Cerebellar nuclear complex (tissue), 1 donor: ENCODE data around the gene KCNMA1.

Source experiments
- DNase-seq, 2 experiments: peaks; one replicate each; lab custom pipeline; 2025; lab: John Stamatoyannopoulos, UW

The KCNMA1 gene

DNA sequence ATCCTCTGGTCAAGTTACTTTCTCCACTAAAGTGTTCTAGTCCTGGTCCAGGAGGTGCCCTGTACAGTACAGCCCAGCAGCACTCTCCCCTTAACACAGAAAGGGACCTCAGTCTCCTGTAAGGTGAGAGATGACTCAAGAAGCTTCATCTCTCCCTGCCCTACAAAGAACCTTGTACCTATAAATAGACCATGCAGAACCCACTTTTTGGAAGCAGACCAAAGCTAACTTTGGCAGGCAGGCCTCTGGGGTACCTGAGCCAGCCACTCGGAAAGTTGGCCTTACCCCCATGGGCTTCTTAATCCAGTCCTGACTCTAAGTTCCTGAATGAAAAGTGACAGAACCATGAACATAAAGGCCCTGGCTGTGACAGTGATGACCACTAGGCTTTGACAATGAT lies 454.8 kb downstream of the KCNMA1 start:
- no peak for DNase-seq

DNA sequence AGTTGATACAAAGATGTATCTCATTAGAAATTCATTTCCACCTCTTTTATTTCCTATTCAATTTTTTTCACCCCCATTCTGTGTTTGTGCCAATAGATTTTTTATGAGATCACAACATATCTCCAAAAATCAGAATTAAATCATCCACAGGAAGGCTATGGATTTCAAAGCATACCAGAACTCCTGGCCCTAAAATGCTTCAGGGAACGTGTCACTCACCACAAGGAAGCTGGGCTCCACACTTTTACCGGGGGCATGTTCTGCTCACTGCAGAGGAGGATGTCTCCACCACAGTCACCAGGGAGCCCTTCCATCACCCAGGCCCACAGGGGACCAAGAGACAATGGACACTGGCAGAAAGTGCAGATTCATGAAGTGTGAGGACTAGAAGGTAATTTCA lies 456.8 kb downstream of the KCNMA1 start:
- no peak for DNase-seq

DNA sequence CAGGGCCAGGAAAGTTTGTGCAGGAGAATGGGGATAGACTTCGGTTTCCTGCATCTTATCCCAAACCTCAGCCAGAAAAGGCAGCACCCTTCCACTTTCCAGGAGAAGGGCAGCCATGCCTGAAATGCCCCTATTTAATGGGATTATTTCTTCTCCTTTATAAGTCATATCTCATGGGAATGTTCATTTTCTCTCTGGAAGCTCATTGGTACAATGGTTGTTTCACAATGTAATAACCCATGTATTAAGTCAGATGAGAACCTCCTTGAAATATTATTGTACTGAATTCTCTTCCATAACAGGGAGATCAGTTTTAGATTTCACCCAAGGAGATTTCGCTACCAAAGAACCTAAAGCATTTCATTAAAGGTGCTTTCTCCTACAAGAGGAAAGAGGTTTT lies 457.5 kb downstream of the KCNMA1 start:
- DNase-seq = no peak

DNA sequence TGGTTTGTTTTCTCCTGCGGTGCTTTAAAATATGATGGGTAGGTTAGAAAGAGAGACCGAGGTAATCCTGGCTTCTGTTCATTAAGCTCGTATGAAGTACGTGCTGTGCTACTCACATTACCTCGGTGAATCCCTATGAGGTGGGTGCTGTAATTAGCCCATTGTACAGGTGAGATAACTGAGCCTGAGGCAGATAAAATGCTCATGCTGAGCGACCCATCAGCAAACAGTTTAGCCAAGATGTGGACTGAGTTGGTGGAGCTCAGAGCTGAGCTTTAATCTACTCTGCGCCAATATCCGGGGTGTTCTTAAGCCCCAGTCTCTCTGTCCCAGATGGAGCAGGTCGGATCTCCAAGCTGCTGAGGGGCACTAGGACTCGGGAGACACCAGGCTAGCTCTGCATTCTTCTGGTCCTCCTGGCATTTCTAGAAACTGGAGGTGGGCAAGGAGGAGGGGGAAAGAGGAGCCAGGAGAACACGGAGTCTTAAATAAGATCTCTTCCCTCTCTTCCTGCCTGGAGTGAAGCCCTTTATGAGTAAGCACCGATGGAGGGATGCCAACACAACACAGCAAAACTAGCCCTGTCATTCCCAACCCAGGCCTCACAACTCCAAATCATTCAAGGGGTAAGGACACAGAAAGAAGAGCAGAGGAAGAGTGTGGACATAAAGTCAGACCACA lies 458.5 kb downstream of the KCNMA1 start:
- no peak for DNase-seq

DNA sequence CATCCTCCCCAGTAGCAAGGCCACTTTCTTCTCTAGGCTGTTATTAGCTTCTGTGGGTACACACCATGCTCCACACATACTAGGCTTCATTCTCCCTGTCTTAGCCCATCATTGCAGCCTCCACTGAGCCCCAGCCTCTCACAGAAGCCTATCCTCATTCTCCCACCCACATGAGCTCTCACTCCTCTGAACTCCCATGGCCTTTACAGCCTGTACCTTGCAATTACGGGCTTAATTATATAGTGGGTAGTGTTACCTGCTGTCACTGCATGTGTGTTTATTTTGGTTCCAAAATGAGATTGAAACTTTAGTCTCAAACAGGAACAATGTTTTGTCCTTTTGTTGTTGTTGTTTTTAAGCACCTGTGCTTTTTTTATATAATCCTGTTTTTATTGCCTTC lies 460.0 kb downstream of the KCNMA1 start:
- no peak for DNase-seq

DNA sequence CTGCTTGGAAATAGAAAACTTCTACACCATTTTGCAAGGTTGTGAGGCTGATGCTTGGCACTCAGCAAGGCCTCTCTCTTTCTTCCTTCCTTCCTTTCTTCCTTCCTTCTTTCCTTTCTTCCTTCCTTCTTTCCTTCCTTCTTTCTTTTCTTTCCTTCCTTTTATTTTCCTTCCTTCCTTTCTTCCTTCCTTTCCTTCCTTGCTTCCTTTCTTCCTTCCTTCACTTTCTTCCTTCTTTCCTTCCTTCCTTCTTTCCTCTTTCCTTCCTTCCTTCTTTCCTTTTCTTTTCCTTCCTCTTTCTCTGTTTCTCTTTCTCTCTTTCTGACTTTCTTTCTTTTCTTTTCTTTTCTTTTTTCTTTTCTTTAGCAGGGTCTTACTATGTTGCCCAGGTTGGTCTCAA lies 460.4 kb downstream of the KCNMA1 start:
- no peak for DNase-seq

DNA sequence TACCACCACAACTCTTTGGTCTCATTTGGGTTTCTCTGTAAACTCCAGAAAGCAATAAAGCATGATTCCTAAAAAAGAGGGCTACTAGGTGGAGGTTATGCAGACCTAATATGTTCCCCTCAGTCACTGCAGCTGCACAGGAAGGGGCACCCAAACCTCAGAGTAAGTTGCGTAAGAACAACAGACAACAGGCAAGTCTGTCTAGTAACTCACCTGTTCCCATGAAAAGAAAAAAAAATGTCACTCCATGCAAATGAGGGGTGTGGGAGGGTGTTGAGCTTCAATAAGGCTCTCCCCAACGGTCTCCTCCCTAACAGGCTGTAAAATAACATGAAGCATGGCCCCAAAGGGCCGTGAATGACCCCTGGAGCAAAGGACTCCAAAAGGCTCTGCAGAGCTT lies 461.4 kb downstream of the KCNMA1 start:
- DNase-seq = no peak

DNA sequence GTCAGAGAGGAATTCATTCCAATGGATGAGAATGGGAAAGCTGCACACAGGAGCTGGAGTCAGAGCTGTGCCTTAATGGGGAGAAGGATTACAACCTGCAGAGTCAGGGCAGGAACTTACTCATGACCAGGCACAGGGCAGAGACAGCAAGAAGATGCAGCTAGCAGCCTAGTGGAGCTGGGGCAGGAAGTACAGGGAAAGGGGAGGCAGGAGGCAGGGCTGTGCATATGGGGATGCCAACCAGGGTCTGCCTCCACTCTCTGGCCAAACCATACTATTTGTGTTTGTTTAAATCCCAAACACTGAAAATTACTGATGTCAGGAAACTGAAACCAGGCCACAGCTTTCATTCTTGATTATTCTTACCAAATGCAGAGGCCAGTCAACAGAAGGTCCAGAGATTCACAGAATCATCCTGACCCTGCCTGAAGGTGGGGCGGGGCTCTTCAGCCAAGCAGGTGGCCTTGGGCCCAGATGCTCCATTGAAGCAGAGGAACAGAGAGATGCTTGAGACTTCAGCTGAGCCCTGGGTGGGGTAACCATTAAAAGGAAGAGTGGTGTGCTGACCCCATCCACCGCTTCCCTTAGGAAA lies 461.9 kb downstream of the KCNMA1 start:
- no peak for DNase-seq

DNA sequence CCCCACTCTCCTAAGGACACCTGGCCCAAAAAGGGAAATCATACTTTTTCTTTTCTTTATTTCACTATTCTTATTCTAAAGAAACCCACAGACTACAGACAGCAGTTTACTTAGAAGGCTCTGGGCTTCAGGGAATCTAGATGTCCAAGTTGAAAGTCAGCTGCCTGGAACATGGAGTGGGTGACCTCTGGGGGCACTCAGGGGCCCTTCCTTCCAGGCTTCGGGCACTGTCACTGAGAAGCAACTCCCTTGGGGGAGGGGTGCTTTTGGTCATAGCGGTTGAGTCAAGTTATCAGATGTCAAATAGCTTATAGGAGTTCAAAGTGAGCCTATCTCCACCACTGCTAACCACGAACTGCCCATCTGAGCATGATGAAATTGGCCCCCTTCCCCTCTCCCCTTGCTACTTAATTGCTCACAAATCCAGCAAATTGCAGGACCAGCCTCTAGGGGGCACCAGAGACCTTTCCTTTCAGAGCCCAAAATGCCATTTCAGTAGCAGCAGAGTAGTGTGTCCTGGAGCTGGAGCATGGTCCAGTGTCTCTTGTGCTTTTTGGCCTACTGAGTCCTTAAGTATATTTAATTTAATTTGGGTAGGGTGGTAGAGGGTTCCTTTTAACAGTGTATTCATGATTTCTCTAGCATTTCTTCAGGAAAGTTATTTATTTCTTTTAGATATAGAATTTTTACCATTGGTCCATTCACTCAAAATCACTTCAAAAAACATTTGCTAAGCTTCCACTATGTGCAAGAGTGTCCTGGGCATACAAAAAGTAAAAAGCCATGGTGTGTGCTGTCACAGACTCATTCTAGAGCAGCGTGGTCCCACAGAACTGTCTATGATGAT lies 463.8 kb downstream of the KCNMA1 start:
- DNase-seq = no peak

DNA sequence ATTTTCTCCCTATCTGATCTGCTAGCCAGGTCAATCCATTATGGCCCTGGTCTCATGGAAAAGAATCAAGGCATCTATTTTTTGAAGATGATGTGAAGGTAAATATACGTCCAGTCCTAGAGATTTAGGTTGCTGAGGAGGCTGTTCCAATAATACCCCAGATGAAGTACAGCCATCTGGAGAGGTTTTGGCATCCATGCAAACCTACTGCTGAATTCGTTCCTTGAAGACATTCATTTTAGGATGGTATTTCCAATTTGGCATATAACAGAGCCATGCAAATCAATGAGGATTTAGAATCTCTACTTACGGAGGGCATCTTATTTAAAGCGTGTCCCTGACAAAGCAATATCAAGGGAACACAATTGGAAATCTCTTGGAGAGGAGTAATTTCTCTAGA lies 465.5 kb downstream of the KCNMA1 start:
- DNase-seq = no peak

DNA sequence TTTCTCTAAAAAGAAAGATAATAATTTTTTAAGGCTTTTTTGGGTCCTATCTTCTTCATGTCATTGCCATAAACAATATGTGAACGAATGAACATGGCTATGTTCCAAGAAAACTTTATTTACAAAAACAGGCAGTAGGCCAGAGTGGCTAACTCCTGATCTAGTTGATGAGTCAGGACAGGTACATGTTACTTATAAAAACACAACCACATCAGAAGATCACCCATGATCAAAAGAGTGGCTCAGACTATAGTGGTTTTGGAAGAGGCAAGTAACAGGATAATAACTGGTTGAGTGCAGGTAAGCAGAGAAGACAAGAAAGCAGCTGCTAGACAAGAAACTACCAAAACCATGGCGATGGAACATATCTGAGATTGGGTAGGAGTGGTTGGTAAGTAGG lies 468.7 kb downstream of the KCNMA1 start:
- DNase-seq = no peak

DNA sequence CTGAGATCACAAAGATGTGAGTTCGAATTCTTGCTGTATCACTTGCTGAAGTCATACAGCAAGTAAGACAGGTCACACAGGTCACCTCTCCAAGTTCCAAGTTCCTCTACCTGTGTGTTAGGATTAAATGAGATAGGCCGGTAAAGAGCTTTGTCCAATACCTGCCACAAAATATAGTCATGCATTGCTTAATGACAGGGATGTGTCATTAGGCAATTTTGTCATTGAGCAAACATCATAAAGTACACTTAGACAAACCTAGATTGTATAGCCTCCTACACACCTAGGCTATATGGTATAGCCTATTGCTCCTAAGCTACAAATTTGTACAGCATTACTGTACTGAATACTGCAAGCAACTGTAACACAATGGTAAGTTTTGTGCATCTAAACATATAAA lies 469.4 kb downstream of the KCNMA1 start:
- DNase-seq = no peak

DNA sequence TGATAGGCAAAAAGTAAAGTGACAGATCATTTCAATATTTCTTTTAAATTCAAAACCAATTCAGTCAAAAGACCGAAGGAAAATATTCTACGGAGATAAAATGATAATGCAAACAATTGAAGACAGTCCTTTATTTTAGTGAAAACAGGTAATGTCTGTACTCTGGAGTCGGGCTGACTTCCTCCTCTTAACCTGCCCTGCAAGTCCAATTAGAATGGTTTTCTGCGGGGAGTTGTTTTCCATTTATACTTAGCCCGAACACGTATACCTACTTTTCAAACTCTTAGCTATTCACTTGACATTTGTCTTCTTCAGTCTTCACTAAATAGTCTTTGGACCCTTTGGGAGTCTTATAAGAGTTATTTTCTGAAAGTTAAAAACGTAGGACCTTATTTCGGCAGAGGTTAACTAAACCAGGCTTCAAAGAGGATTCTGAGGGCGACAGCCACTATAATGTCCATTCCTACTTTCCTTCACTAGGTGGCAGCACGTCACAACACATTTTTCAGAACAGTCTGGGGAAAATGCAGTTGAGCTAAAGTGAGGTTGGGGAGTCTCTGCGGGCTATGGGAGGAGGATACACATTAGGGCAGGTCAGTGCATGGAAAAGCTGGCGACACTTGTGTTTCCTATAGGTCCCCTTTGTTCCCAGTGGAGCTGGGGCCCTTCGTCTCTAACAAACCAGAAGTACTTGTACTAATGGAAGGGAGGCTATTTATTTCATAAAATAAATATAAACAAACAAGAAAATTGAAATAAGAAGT lies 472.0 kb downstream of the KCNMA1 start:
- DNase-seq = peak in 1 of 2 experiments; percentile 9

DNA sequence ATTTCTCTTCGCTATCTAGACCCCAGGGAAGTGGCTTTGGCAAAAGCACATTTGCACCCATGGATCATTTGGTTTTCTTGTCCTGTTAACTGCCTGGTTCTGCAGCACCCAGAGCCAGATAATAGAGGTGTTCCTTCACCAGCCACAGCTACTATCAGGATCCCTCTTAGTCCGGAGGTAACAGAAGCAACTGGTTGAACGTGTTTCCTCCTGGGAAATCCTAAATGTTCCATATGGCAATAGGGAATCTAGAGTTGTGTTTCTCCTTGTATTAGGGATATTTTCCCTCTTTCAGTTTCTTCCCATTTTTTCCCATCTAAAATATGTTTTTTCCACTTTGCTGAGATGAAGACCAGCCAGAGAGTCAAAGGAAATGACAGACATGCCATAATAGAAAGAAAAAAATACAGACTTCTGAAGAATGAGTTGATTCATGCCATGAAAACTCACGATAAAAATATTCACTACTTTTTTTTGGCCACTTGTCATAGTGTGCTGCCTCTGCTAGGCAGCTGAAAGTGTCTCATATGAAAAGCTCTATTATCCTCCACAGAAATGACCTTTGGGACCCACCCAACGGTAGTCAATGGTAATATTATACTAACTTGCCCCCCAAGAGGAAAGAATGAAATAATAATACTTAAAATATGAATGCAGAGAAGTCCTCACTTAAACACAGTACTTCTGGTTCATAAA lies 472.8 kb downstream of the KCNMA1 start:
- no peak for DNase-seq

DNA sequence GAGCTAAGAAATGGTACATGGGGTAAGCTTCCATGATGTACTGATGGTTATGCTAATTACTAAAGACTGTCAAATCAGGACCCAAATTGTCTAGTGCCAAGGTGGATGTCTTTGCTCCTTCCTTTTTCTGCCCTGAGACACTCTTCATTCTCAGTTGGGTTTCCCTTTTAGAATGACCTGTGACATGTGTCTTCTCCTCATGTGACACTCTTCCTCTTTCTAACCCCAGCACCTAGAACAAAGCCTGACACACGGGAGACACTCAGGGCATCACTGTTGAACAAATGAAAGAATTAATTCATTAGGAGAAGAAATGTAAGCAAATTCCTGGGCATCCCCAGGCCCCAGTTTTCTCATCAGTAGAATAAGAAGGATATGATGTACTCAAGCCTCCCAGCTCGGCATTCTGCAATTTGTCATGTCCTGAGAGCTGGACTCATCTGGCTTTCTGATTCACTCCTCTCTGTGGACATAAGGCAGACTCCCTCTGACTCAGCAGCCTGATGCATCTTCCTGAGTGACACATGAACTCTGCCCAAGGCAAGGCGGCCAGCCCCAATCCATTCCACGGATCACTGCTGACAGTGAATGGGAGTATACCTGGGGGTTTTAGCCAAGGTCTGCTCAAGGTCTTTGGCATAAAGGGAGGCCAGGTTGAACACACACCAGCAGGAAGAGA lies 473.8 kb downstream of the KCNMA1 start:
- no peak for DNase-seq

DNA sequence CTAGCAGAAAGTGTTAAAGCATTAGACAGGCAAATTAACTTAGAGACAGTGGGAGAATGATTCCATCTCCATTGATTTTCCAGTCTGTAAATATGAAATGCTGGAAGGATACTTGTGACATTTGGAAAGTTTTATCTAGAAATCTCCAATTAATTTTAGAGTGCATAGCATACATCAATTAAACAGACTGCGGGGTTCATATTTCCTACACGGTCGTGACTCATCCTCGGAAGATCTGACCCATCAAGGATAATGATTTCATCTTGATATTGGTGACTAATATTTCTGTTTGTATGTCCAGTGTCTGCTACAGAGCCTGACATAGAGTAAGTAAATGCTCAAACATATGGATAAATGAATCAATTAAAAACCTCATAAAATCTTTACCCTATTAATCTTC lies 474.9 kb downstream of the KCNMA1 start:
- DNase-seq = no peak

DNA sequence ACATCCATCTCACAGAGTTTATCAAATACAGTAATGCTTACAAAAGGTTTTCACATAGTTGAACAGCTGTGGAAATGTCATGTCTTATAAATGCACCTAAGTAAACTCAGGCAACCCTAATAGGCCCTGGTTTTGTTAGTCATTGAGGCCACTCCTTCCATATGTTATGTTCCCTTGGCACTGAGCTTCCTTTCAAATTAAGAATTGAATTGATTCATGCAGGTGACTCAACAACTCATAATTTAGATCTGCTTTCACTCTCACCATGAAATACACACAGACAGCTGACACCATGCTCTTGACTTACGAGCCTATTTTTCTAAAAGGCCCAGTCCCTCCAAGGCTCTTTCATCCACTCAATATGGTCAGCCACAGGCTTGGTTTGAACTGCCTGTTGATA lies 476.9 kb downstream of the KCNMA1 start:
- no peak for DNase-seq

DNA sequence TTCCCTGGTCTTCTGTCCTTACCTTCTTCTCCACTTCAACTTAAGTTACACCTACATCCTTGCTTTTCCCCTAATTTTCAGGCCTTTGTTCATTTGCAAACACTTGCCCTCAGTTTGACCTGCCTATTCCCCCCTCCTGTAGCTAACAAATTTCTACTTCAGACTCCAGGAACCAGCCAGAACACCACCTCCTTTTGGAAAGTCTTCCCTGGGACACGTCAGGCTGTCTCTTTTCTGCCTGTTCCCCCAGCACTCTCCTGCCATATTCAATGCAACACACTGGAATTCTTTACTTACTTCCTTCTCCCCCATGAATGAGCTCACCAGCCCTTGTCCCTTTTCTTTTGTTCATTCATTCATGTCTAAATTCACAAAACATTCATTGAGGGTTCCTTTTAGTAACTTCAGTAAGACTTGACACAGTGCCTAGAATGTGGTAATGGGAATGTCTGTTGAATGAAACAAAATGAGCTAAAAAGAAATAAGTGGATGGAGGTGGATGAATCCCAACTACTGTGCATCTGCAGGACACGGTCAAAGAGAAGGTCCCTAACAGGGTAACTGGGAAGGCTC lies 478.0 kb downstream of the KCNMA1 start:
- DNase-seq = no peak

DNA sequence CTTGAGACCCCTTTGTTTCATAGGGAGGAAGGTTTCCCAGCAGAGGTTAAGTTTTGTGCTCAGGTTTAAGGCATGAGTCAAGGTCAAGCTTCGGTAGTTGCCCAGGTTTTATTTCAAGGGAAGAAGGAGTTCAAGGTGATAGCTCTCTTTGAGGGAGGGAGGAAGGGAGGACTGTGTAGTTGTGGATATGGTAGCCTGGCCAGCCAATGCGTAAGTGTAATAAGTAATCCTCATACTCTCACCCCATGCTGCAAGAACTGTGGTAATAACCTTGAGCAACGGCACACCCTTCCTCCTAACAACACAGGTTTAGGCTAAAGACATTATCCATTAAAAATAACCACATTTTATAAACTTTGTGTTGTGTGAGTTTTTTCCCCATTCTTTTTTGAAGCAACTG lies 478.9 kb downstream of the KCNMA1 start:
- no peak for DNase-seq

DNA sequence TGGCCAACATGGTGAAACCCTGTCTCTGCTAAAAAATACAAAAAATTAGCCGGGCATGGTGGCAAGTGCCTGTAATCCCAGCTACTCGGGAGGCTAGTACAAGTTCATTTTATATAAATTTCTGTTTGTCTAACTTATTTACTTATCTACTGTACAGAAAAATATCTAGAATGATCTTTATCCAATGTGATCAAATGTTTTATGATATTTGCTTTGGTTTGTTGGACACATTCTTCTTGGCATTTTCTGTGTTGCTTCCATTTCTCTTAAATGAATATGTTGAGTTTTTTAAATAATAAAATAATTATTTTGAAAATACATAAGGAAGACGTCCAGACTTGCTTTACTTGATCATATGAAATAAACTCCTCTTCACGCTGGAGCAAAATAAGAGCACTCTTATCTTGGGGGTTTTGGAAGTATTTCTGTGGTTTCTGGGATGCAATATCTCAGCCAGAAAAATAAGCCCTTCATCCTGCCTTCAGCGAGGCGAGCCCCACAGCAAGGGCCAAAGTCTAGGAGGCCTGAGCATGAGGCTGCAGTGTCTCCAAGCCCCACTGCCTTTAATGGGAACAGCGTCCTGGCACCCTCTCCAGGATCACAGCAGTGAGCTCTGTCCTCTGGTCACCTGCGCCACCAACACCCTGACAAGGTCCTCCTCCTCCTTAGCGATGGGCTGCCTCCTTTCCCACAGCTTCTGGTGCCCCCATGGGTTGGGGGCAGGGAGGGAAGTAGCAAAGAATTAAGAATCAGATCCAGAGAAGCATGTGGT lies 480.2 kb downstream of the KCNMA1 start:
- DNase-seq = no peak
